T-helper 1 cell treated with Interleukin-12 subunit alpha and Interleukin-12 subunit beta and Interleukin-4 antibody, amounts not matched to agents 30 ng/mL and 1 ng/mL, for 36 hours (primary cell): Measurements from ENCODE around the gene ZFP62. TPM values are rescaled to one million over a fixed set of nuclear protein-coding genes. Genes with fewer than 3 reads are reported as not detected.
"Not testable (repeated sequence)": the region's sequence is repeated elsewhere in the genome, so short reads cannot be mapped to it uniquely, and the experiment has no call there.

Experiments
- intact Hi-C: fragments of 100-400 bp; cut with micrococcal nuclease; formaldehyde crosslinking; loops from one replicate; pipeline ENCODE4 v1.15.1; 2024
- total RNA-seq: library from RNA; stranded (reverse); gene quantifications from 2 replicates; pipeline ENCODE4 v1.2.3, GENCODE V29; 2022

ZFP62 gene
- total RNA-seq, 1 donor from 2014 or later, result 27.6 TPM

GRCh38 chr5:180831139-180832093 is 29.7 kb downstream of the ZFP62 start:
- intact Hi-C loops, result loop anchor here (1.0 kb wide), 3 partner anchors 29 to 392 kb away; partner anchors contain the start of gene TRIM41

DNA sequence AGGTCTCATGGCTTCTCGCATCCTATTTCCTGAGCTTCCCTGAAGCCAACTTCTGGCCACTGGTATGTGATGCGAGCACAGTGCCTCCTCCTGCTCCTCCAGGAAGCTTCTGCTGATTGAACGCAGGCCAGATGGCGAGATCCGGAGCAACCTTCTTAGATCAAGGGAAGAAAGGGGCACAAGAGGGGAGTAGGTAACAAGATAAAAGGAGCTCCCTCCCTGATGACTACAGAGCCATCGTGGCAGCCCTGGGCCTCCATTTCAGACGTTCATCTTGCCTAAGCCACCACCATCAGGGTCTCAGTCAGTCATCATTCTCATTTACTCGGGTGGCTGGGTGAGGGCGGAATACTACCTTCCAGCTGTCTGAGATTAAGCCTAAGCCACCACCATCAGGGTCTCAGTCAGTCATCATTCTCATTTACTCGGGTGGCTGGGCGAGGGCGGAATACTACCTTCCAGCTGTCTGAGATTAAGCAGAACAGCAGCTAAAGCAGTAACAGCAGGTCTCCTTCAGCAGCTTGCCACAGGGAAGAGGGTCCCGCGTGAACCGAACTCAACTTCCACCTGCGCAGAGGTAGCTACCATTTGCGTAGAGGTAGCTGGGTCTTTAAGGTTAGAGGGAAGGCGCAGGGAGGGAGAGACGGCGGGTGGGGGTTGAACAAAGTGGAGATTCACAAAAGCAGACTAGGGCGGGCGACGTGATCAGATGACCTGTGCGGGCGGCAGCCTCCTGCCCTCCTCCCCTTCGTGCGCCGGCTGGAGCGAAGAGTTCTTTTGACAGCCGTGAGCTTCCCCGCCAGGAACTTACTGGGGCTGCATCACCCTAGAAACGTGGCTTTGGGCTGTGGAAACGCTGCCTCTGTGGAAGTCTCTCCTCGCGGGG is 30.6 kb downstream of the ZFP62 start:
- intact Hi-C loops, result loop anchor here (1.0 kb wide), 2 partner anchors 20 to 28 kb away; partner anchors contain the start of gene MGAT1

- intact Hi-C loops, result loop anchor here (1.0 kb wide), 2 partner anchors 19 to 27 kb away; partner anchors contain the start of gene MGAT1
These were observed 31.4 kb downstream of the ZFP62 start for GRCh38 chr5:180829726-180830125.

DNA sequence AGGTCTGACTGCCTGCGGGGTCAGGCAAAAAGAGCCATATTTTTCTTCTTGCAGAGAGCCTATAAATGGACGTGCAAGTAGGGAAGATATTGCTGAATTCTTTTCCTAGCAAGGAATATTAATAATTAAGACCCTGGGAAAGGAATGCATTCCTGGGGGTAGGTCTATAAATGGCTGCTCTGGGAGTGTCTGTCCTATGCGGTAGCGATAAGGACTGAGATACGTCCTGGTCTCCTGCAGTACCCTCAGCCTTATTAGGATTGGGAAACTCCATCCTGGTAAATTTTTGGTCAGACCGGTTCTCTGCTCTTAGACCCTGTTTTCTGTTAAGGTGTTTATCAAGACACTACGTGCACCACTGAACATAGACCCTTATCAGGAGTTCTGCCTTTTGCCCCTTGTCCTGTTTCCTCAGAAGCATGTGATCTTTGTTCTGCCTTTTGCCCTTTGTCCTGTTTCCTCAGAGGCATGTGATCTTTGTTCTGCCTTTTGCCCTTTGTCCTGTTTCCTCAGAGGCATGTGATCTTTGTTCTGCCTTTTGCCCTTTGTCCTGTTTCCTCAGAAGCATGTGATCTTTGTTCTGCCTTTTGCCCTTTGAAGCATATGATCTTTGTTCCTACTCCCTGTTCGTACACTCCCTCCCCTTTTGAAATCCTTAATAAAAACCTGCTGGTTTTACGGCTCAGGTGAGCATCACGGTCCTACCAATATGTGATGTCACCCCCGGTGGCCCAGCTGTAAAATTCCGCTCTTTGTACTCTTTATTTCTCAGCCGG is 32.1 kb downstream of the ZFP62 start:
- intact Hi-C loops, result not testable (repeated sequence)

DNA sequence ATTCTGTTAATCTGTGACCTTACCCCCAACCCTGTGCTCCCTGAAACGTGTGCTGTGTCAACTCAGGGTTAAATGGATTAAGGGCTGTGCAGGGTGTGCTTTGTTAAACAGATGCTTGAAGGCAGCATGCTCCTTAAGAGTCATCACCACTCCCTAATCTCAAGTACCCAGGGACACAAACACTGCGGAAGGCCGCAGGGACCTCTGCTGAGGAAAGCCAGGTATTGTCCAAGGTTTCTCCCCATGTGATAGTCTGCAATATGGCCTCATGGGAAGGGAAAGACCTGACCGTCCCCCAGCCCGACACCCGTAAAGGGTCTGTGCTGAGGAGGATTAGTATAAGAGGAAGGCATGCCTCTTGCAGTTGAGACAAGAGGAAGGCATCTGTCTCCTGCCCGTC is 33.7 kb downstream of the ZFP62 start:
- intact Hi-C loops, result not testable (repeated sequence)

DNA sequence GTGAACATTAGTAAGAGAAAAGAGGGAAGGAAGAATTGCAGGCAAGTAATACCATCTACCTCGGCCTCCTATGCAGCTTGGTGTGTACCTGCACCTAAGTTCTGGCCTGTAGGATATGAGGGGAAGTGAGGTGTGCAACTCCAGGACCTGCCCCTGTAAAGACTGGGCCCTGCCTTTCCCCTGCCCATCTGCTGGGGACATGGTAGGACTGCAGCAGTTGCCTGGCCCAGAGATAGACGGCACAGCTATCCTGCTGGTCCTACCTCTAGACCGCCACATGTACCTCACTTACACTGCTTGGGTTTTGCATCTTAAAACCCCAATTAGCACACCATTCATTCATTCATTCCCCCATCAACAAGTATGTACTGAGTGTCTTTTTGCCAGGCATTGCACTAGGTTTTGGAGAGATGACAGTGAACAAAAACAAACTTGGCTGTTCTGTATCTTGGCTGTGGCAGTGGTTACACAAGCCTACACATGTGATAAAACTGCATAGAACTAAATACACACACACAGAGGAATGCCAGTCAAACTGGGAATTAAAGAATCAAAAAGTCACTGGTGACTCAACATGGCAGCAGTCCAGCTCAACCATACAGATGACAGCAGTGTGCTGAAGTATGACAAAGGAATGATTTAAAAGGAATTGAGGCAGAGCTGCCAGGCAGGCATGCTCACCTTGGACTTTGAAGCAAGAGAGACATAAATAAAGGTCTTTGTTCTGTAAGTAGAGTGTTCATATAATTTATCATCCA is 35.1 kb downstream of the ZFP62 start:
- intact Hi-C loops, result no loop called here

- intact Hi-C loops, result no loop called here
These were observed 36.2 kb downstream of the ZFP62 start for GRCh38 chr5:180824630-180825476.

- intact Hi-C loops, result no loop called here
These were observed 37.0 kb downstream of the ZFP62 start for GRCh38 chr5:180823940-180824629.

GRCh38 chr5:180823346-180823745 is 37.7 kb downstream of the ZFP62 start:
- intact Hi-C loops, result no loop called here

GRCh38 chr5:180821538-180821937 is 39.5 kb downstream of the ZFP62 start:
- intact Hi-C loops, result no loop called here

- intact Hi-C loops, result no loop called here
These were observed 40.2 kb downstream of the ZFP62 start for GRCh38 chr5:180820788-180821321.

DNA sequence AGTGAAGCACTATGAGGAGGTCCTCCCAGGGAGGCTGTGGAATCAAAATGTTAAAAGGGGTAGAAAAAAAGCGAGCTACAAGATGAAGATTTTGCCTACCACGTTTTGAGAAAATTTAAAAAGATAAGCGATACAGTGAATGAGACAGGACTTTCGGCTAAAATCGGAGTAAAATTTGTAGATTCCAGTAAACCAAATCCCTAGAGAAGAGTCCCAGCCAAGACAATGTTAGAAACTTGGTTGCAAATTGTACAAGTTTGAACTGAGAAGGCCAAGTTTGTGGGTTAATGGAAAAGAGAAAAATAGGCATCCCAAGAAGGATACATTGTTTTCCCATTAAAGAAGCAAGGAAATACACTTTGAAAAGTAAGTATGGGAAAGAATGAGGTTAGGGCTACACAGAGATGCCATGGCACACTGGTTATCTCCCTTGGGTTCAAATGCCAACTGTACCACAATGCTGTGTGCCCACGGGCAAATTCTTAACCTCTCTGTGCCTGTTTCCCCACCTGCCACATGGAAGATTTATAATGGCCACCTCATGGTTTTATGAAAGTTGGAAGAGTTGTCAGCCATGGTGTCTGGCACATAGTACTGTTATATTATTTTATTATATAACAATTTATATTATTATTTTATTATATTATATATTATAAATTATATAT is 42.3 kb downstream of the ZFP62 start:
- intact Hi-C loops, result no loop called here

DNA sequence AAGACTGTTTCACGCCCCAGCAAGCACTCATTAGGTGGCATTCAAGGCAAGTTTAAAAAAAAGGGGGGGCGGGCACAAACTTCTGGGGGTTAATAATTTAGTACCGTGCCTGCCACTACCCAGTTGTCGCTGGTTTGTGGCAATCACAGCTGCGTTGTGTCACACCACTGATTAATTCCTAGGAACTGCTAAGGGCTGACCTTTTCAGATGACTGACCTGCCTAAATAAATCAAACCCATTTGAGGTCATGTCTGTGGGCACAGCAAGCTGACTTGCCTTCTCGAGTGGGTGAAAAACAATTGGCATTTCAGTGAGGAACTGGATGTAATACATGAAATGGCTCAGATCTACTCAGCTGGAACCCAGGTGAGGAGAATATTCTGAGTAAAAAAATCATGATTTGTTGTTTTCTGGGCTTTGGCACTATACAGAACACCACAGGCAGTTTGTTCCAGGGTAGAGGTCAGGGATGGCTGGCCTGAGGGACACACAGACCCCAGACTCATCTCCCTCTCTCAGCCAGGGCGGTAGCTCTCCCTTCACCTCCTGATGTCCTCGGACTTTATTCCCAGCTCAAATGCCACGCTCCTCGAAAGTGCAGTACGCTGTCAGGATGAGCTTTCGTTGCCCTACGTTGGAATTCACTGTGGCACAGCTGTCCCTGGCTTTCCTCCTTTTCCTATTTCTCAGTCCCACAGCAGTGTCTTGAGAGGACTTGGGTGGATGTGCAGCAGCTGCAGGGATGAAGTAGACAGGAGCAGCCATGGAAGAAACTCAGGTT is 43.0 kb downstream of the ZFP62 start:
- intact Hi-C loops, result no loop called here

- intact Hi-C loops, result no loop called here
These were observed 44.2 kb downstream of the ZFP62 start for GRCh38 chr5:180816608-180817534.

- intact Hi-C loops, result no loop called here
These were observed 45.7 kb downstream of the ZFP62 start for GRCh38 chr5:180815293-180815917.

DNA sequence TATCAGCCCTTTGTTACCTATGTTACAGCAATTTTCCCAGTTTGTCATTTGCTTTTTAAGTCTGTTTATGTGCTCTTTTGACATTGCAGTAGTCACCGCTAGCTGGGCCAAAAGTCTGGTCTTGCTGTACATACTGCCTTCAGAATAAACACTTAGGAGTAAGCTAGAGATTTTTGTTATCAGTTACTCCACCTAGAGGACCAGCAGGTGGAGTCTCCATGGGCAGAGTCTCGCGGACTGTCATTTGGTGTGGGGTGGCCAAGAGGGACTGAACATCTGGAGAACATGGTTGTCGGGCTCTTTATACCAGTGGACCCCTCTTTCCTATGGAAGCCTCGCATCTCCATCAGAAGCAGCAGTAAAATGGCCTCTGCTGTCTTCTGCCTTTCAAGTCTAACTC is 47.7 kb downstream of the ZFP62 start:
- intact Hi-C loops, result no loop called here
